ENCODE data around the gene SLC12A3.

The SLC12A3 gene

GRCh38 chr16:56895813-56896212, 30.8 kb downstream of the SLC12A3 start:
- ATAC-seq: no peak
- TF ChIP-seq ZC3H10 (CRISPR knock-in tag; IDR thresholded peaks at IDR 0.05): no peak
- TF ChIP-seq, protein P1, sequence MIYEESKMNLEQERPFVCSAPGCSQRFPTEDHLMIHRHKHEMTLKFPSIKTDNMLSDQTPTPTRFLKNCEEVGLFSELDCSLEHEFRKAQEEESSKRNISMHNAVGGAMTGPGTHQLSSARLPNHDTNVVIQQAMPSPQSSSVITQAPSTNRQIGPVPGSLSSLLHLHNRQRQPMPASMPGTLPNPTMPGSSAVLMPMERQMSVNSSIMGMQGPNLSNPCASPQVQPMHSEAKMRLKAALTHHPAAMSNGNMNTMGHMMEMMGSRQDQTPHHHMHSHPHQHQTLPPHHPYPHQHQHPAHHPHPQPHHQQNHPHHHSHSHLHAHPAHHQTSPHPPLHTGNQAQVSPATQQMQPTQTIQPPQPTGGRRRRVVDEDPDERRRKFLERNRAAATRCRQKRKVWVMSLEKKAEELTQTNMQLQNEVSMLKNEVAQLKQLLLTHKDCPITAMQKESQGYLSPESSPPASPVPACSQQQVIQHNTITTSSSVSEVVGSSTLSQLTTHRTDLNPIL (CRISPR knock-in tag; IDR thresholded peaks at IDR 0.05; ENCODE audit: low read depth): no peak

GRCh38 chr16:56896244-56896643, 31.2 kb downstream of the SLC12A3 start:
- no peak for TF ChIP-seq ZC3H10 (CRISPR knock-in tag; IDR thresholded peaks at IDR 0.05)
- TF ChIP-seq TSHZ2 (CRISPR knock-in tag; IDR thresholded peaks at IDR 0.05): no peak
- TF ChIP-seq ISL1 (CRISPR knock-in tag; IDR thresholded peaks at IDR 0.05): no peak
- no peak for TF ChIP-seq CSDC2 (CRISPR knock-in tag; IDR thresholded peaks at IDR 0.05)
- no peak for TF ChIP-seq ZFP3 (CRISPR knock-in tag; IDR thresholded peaks at IDR 0.05)
- no peak for TF ChIP-seq ZNF70 (CRISPR knock-in tag; IDR thresholded peaks at IDR 0.05)
- no peak for TF ChIP-seq SNAI2 (CRISPR knock-in tag; IDR thresholded peaks at IDR 0.05)
- TF ChIP-seq ESRRG (CRISPR knock-in tag; IDR thresholded peaks at IDR 0.05): no peak
- TF ChIP-seq ZFP30 (CRISPR knock-in tag; IDR thresholded peaks at IDR 0.05): no peak
- TF ChIP-seq GLIS3 (CRISPR knock-in tag; IDR thresholded peaks at IDR 0.05): no peak
- TF ChIP-seq, protein P2, sequence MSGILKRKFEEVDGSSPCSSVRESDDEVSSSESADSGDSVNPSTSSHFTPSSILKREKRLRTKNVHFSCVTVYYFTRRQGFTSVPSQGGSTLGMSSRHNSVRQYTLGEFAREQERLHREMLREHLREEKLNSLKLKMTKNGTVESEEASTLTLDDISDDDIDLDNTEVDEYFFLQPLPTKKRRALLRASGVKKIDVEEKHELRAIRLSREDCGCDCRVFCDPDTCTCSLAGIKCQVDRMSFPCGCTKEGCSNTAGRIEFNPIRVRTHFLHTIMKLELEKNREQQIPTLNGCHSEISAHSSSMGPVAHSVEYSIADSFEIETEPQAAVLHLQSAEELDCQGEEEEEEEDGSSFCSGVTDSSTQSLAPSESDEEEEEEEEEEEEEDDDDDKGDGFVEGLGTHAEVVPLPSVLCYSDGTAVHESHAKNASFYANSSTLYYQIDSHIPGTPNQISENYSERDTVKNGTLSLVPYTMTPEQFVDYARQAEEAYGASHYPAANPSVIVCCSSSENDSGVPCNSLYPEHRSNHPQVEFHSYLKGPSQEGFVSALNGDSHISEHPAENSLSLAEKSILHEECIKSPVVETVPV (CRISPR knock-in tag; IDR thresholded peaks at IDR 0.05): no peak
- TF ChIP-seq ARNTL (CRISPR knock-in tag; IDR thresholded peaks at IDR 0.05; ENCODE audit: borderline replicate concordance, low read depth): no peak
- no peak for TF ChIP-seq BACH2 (CRISPR knock-in tag; IDR thresholded peaks at IDR 0.05; ENCODE audit: borderline replicate concordance)
- TF ChIP-seq, protein P3, sequence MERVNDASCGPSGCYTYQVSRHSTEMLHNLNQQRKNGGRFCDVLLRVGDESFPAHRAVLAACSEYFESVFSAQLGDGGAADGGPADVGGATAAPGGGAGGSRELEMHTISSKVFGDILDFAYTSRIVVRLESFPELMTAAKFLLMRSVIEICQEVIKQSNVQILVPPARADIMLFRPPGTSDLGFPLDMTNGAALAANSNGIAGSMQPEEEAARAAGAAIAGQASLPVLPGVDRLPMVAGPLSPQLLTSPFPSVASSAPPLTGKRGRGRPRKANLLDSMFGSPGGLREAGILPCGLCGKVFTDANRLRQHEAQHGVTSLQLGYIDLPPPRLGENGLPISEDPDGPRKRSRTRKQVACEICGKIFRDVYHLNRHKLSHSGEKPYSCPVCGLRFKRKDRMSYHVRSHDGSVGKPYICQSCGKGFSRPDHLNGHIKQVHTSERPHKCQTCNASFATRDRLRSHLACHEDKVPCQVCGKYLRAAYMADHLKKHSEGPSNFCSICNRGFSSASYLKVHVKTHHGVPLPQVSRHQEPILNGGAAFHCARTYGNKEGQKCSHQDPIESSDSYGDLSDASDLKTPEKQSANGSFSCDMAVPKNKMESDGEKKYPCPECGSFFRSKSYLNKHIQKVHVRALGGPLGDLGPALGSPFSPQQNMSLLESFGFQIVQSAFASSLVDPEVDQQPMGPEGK (CRISPR knock-in tag; IDR thresholded peaks at IDR 0.05; ENCODE audit: borderline replicate concordance): no peak
- no peak for TF ChIP-seq PPARA (CRISPR knock-in tag; IDR thresholded peaks at IDR 0.05; ENCODE audit: borderline replicate concordance)
- TF ChIP-seq ZNF565 (CRISPR knock-in tag; conservative IDR thresholded peaks at IDR 0.05; ENCODE audit: low read depth): no peak
- TF ChIP-seq TOX (CRISPR knock-in tag; IDR thresholded peaks at IDR 0.05; ENCODE audit: borderline replicate concordance): no peak
- TF ChIP-seq TCF4 (CRISPR knock-in tag; IDR thresholded peaks at IDR 0.05; ENCODE audit: borderline replicate concordance): no peak
- no peak for TF ChIP-seq OSR1 (CRISPR knock-in tag; IDR thresholded peaks at IDR 0.05)
- no peak for ATAC-seq

DNA sequence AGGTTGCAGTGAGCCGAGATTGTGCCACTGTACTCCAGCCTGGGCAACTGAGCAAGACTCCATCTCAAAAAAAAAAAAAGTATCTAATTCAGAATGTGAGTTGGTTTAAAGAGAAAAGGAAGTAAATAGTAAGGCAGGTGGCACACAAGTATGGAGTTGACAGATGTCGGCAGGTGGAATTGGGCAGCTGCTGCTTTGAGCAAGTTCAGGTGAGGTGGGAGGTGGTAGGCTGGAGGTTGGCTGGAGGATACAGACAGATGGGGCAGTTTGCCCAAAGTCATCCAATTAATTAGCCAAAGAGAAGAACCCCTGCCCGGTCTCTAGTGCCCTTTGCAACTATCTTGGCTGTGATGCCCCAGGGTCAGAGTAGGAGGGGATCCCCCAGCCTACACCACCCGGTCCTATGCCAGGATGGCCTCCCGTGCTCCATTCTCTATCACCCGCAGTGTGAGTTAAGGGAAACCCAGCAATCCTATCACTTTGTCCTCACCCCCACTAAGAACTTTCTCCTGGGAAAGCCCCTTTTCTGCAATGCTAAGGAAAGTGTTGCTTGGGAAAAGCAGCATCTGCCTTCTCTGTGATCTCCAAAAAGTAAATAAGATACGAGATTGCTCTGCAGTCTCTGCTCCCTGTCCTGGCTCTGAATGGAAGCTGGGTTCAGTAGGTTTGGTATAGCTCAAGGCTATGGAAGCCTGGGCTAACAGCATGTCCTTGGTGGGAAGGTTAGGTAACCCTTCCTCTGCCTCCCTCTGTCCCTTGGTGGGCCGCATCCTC, 32.2 kb downstream of the SLC12A3 start:
- ATAC-seq: no peak
- TF ChIP-seq BACH2 (CRISPR knock-in tag; IDR thresholded peaks at IDR 0.05; ENCODE audit: borderline replicate concordance): no peak
- TF ChIP-seq POU6F1 (CRISPR knock-in tag; IDR thresholded peaks at IDR 0.05; ENCODE audit: borderline replicate concordance, low read depth): no peak
- TF ChIP-seq RARB (CRISPR knock-in tag; IDR thresholded peaks at IDR 0.05): no peak
- no peak for TF ChIP-seq GLIS3 (CRISPR knock-in tag; IDR thresholded peaks at IDR 0.05)
- TF ChIP-seq ISL1 (CRISPR knock-in tag; IDR thresholded peaks at IDR 0.05): no peak
- no peak for TF ChIP-seq TOX (CRISPR knock-in tag; IDR thresholded peaks at IDR 0.05; ENCODE audit: borderline replicate concordance)
- TF ChIP-seq OSR1 (CRISPR knock-in tag; IDR thresholded peaks at IDR 0.05): no peak
- TF ChIP-seq, protein P2 (CRISPR knock-in tag; IDR thresholded peaks at IDR 0.05): no peak
- no peak for TF ChIP-seq PPARA (CRISPR knock-in tag; IDR thresholded peaks at IDR 0.05; ENCODE audit: borderline replicate concordance)
- TF ChIP-seq, protein P3 (CRISPR knock-in tag; IDR thresholded peaks at IDR 0.05; ENCODE audit: borderline replicate concordance): no peak
- no peak for TF ChIP-seq ZC3H10 (CRISPR knock-in tag; IDR thresholded peaks at IDR 0.05)
- TF ChIP-seq, protein P1 (CRISPR knock-in tag; IDR thresholded peaks at IDR 0.05; ENCODE audit: low read depth): no peak
- TF ChIP-seq SNAI2 (CRISPR knock-in tag; IDR thresholded peaks at IDR 0.05): no peak

Data from SK-N-SH treated with all-trans-retinoic acid at 6 μM for 48 hours (cell line).